GM19043 (cell line): ENCODE data around the gene NACA2.
"Not testable (repeated sequence)": the region's sequence is repeated elsewhere in the genome, so short reads cannot be mapped to it uniquely, and the experiment has no call there.

Experiments used
- ATAC-seq: cut with Tn5 transposase; IDR thresholded peaks from one replicate; pipeline ENCODE4 v1.9.1; 2021; ENCODE audit warnings: low read depth; ENCODE audit not compliant: unreplicated experiment

The NACA2 gene

DNA sequence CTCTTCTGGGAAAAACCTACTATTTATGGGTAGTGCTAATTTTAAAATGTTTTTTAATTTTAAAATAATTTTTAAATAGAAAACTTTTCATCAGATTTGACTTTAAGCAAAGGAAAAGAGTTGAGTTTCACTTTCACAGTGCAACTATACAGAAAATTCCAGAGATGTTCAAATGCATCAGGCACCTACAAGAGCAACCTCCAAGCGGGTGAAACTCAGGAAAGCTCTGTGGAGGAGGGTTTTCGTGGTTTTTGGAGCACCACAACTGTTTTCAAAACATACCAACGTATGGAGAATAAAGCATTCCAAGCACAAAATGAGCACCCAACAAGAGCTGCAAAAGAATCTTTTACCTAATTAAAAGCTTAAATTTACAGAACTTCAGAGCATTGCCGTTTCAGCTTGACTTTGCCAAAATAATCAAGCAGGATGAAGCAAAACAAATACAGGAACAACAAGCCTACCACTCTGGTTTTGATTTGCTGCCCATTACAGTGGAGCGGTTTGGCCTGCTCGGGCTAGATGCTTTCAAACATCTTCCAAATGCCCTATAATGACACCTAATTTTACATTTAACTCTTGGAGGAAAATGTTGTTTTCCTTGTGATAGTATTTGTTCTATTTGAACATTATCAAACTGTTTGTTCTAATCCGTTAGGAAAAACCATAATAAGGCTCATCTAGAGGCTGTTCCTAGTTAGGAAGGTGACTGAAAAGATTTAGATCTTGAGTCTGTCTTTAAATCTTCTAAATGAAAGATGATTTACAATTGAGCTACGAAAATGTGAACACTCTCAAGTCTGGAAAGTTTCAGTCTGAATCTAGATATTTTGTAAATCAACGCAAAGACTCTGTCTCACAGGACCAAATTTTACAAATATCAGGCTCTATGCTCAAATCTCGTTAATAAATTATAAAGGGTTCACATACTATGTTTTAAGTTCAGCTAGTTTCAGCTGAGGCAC, 34.5 kb downstream of the NACA2 start:
- no peak for ATAC-seq

DNA sequence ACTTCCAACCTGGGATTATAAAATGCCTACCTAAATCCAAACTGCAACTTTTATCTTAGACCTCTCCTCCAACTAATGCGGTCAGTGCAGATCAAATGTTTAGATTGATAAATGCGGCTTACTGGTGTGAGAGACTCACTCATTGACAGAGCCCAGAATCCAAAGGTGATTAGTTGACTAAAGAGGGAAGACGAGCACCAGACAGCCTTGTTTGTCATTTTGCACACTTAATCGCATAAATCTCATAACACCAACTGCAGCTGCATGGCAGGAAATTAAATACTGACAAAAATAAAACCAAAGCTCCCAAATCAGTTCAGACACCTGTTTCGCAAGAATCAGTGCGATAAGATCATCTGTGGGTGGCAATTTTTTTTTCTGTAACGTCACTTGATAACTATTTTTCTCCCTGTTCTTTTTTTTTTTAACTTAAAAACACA, 35.9 kb downstream of the NACA2 start:
- ATAC-seq = no peak

DNA sequence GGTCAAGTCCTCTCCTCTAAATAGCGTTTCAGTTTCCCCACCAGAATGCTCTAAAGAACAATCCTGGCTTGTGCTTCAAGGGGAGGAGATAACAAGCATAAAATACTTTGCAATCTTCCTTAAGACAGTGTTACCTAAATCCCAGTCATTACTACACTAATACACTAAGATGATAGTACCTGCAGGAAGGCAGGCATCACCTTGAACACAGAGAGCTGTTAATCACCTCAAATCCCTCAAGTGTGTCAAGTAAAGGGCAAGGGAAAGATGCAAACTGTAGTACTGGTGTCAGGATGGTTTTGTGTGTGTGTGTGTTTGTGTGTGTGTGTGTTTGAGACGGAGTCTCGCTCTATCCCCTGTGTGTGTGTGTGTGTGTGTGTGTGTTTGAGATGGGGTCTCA, 36.8 kb downstream of the NACA2 start:
- no peak for ATAC-seq

DNA sequence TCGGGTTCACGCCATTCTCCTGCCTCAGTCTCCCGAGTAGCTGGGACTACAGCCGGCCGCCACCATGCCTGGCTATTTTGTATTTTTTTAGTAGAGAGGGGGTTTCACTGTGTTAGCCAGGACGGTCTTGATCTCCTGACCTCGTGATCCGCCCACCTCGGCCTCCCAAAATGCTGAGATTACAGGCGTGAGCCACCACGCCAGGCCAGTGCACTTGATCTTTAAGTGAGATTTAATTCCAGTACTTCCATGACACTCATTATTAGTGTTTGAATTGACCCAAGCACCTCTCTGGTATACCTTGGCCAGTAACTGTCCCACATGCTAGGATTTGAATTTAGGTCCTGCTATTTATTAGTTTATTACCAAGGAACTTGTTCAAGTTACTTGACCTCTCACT, 38.5 kb downstream of the NACA2 start:
- not testable (repeated sequence) for ATAC-seq

DNA sequence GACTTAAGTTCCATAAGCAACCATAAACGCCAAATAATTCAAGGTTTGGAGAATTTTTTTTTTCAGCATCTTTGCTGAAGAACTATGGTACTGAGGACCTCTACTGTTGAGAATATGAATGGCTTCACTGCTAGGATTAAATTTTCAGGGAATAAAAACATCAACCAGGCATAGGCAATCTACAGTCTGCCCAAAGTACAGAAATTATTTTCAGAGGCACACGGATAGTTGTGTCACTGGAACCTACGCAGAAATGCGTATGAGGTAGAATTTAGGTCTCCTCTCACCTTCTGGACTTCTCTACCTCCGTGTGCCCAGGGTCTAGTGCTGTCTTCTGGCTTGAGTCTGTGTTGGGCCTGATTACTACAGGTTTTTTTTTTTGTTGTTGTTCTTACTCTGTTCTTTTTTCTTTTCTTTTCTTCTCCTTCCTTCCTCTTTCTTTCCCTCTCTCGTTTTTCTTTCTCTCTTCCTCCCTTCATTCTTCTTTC, 39.7 kb downstream of the NACA2 start:
- no peak for ATAC-seq

DNA sequence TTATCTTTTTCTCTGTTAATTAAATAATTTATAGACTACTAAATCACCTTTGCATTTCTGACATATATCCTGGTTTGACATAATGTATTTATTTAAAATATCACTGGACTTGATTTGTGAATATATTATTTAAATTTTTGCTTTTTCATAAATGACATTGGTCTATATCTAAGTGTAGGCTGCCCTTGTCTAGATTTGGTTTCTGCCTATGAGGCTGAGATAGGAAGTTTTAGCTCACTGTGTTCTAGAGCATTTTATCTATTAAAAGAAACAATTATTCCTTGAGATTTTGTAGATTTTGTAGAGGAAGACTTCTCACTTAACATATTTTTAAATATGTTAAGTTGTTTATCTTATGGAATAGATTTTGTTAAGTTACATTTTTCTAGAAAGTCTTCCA, 43.9 kb downstream of the NACA2 start:
- no peak for ATAC-seq

DNA sequence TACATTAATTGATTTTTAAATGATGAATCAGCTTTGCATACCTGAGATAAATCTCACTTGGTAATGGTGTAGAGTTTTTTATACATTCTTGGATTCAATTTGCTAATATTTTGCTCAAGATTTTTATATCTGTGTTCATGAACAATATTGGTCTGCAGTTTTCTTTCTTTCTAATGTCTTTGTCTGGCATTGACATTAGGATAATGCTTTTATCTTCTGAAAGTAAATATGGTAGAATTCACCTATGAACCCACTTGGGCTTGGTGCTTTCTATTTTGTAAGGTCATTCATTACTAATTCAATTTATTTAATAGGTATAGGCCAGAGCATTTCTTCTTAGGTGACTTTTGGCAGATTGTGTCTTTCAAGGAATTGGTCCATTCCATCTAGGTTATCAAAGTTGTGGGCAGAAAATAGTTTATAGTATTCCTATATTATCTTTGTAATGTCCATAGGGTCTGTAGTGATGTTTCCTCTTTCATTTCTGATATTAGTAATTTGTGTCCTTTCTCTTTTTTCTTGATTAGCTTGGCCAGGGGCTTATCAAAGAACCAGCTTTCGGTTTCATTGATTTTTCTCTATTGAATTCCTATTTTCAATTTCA, 45.6 kb downstream of the NACA2 start:
- no peak for ATAC-seq

DNA sequence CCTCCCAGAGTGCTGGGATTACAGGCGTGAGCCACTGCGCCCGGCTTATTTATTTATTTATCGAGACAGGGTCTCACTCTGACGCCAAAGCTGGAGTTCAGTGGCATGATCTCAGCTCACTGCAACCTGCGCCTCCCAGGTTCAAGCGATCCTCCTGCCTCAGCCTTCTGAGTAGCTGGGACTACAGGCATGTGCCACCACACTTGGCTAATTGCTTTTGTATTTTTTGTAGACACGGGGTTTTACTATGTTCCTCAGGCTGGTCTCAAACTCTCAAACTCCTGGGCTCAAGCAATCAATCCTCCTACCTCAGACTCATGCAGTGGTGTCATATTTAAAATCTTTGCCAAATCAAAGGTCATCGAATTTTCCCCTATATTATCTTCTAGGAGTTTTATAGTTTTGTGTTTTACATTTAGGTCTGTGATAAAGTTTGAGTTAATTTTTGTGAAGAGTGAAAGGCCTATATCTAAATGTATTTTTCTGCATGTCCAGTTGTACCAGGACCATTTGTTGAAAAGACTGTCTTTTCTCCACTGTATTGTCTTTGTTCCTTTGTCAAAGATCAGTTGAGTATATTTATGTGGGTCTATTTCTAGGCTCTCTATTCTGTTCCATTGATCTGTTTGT, 47.1 kb downstream of the NACA2 start:
- no peak for ATAC-seq

DNA sequence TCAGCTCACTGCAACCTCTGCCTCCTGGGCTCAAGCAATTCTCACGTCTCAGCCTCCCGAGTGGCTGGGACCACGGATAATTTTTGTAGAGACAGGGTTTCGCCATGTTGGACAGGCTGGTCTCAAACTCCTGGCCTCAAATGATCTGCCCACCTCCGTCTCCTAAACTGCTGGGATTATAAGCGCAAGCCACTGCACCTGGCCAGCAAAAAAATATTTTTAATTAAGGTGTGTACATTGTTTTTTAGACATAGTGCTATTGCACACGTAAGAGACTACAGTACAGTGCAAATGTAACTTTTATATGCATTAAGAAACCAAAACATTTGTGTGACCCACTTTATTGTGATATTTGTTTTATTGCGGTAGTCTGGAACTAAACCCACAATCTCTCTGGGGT, 49.0 kb downstream of the NACA2 start:
- no peak for ATAC-seq

DNA sequence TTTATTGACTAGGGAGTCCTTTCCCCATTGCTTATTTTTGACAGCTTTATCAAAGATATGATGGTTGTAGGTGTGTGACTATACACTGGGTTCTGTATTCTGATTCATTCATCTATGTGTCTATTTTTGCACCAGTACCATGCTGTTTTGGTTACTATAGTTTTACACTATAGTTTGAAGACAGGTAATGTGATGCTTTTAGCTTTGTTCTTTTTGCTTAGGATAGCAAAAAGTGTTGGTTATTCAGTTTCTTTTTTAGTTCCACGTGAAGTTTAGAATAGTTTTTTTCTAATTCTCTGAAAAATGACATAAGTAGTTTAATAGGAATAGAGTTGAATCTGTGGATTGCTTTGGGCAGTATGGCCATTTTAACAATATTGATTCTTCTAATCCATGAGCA, 50.1 kb downstream of the NACA2 start:
- ATAC-seq = no peak
